Measurements from ENCODE around the gene TKFC. TPM values are rescaled to one million over a fixed set of nuclear protein-coding genes. Genes with fewer than 3 reads are reported as not detected.

Gene TKFC
- total RNA-seq, 1 experiment from 2014 or later: 79.6 TPM

GRCh38 chr11:61337706-61338470, 4.9 kb downstream of the TKFC start:
- no peak overlapping the region for H3K27ac ChIP-seq (ENCODE audit: low read length)
- H3K4me3 ChIP-seq (ENCODE audit: low read depth in 2 of 2, low read length in 2 of 2): no peak overlapping the region
- ATAC-seq (no peak), DNase-seq (ENCODE audit: low read depth, low spot score) (no peak)
- in situ Hi-C loops (cut with HindIII; ENCODE audit: low pct_unique_long_range_greater_than_20kb, low sequenced_read_pairs) (no loop called here), intact Hi-C loops (cut with micrococcal nuclease; ENCODE audit: unreplicated experiment) (no loop called here)
- no peaks in the 10 kb centered on the region for H3K9me3 ChIP-seq (ENCODE audit: control insufficient read depth, insufficient read depth, low read depth, low read length)
- TF ChIP-seq TCF7L2 (IDR thresholded peaks at IDR 0.05; ENCODE audit: low read depth, low read length): no peak
- no peak for TF ChIP-seq POLR2AphosphoS5 (IDR thresholded peaks at IDR 0.05; ENCODE audit: low read depth, low read length)
- TF ChIP-seq, protein P1, sequence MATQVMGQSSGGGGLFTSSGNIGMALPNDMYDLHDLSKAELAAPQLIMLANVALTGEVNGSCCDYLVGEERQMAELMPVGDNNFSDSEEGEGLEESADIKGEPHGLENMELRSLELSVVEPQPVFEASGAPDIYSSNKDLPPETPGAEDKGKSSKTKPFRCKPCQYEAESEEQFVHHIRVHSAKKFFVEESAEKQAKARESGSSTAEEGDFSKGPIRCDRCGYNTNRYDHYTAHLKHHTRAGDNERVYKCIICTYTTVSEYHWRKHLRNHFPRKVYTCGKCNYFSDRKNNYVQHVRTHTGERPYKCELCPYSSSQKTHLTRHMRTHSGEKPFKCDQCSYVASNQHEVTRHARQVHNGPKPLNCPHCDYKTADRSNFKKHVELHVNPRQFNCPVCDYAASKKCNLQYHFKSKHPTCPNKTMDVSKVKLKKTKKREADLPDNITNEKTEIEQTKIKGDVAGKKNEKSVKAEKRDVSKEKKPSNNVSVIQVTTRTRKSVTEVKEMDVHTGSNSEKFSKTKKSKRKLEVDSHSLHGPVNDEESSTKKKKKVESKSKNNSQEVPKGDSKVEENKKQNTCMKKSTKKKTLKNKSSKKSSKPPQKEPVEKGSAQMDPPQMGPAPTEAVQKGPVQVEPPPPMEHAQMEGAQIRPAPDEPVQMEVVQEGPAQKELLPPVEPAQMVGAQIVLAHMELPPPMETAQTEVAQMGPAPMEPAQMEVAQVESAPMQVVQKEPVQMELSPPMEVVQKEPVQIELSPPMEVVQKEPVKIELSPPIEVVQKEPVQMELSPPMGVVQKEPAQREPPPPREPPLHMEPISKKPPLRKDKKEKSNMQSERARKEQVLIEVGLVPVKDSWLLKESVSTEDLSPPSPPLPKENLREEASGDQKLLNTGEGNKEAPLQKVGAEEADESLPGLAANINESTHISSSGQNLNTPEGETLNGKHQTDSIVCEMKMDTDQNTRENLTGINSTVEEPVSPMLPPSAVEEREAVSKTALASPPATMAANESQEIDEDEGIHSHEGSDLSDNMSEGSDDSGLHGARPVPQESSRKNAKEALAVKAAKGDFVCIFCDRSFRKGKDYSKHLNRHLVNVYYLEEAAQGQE (IDR thresholded peaks at IDR 0.05; ENCODE audit: insufficient read depth in 1 of 2, low read depth in 2 of 2, low read length in 1 of 2): no peak
- TF ChIP-seq CTCF (IDR thresholded peaks at IDR 0.05): no peak
- no peak for TF ChIP-seq SIN3A (IDR thresholded peaks at IDR 0.05; ENCODE audit: borderline replicate concordance, insufficient read depth, low read depth, low read length)
- H3K4me1 ChIP-seq (ENCODE audit: control insufficient read depth, insufficient read depth, low read length): peaks cover 17% of the 10 kb centered on the region
- ChIA-PET CTCF (interaction anchor here (2.6 kb wide), 1 partner anchor 47 kb away, joined by 50 read pairs; no protein-coding TSS in a partner anchor), POLR2A (no interaction called here)
- BruUV-seq (replicated peaks): no TSS peak
- no peaks in the 10 kb centered on the region for H3K27me3 ChIP-seq (ENCODE audit: control insufficient read depth, insufficient read depth, low read length)
- H3K36me3 ChIP-seq (ENCODE audit: control insufficient read depth, insufficient read depth, low read length): no peaks in the 10 kb centered on the region; the same call in 1 of the 2 replicates

- CTCF ChIA-PET: no interaction called here
- BruUV-seq (replicated peaks): no TSS peak
- no peak for DNase-seq (ENCODE audit: low read depth, low spot score)
- Histone ChIP-seq H3K27me3 (ENCODE audit: control insufficient read depth, insufficient read depth, low read length) (no peaks in the 10 kb centered on the region), H3K4me3 (ENCODE audit: low read depth in 2 of 2, low read length in 2 of 2) (no peak overlapping the region), H3K9me3 (ENCODE audit: control insufficient read depth, insufficient read depth, low read depth, low read length) (no peaks in the 10 kb centered on the region), H3K36me3 (ENCODE audit: control insufficient read depth, insufficient read depth, low read length) (no peaks in the 10 kb centered on the region), H3K4me1 (ENCODE audit: control insufficient read depth, insufficient read depth, low read length) (peaks cover 12% of the 10 kb centered on the region), H3K27ac (ENCODE audit: low read length) (no peak overlapping the region)
- POLR2A ChIA-PET: interaction anchor here (0.5 kb wide), 1 partner anchor 20 kb away, joined by 4 read pairs; no protein-coding TSS in a partner anchor
- TF ChIP-seq, protein P1 (IDR thresholded peaks at IDR 0.05; ENCODE audit: insufficient read depth in 1 of 2, low read depth in 2 of 2, low read length in 1 of 2): no peak
- TF ChIP-seq POLR2AphosphoS5 (IDR thresholded peaks at IDR 0.05; ENCODE audit: low read depth, low read length) (no peak), CTCF (IDR thresholded peaks at IDR 0.05) (no peak), TCF7L2 (IDR thresholded peaks at IDR 0.05; ENCODE audit: low read depth, low read length) (no peak), SIN3A (IDR thresholded peaks at IDR 0.05; ENCODE audit: borderline replicate concordance, insufficient read depth, low read depth, low read length) (no peak)
- ATAC-seq: no peak
- in situ Hi-C loops (cut with HindIII; ENCODE audit: low pct_unique_long_range_greater_than_20kb, low sequenced_read_pairs) (no loop called here), intact Hi-C loops (cut with micrococcal nuclease; ENCODE audit: unreplicated experiment) (no loop called here)
Observed at GRCh38 chr11:61338783-61339489, 5.9 kb downstream of the TKFC start.
